Endothelial cell (in vitro differentiated cells): Measurements from ENCODE around the gene PNPLA1. TPM values are rescaled to one million over a fixed set of nuclear protein-coding genes. Genes with fewer than 3 reads are reported as not detected.

Experiments used
- DNase-seq: peaks from one replicate; pipeline ENCODE4 v3.0.0; 2021; ENCODE audit warnings: low spot score
- H3K27ac Mint-ChIP-seq: one replicate; pipeline ENCODE4 v1.8.0; 2021; ENCODE audit warnings: mixed read lengths, inconsistent platforms; ENCODE audit not compliant: unreplicated experiment
- H3K27me3 Mint-ChIP-seq: one replicate; pipeline ENCODE4 v1.8.0; 2021; ENCODE audit warnings: mild to moderate bottlenecking, moderate library complexity, mixed read lengths, inconsistent platforms; ENCODE audit not compliant: unreplicated experiment
- H3K36me3 Mint-ChIP-seq: one replicate; pipeline ENCODE4 v1.8.0; 2021; ENCODE audit warnings: mild to moderate bottlenecking, low read depth, mixed read lengths, inconsistent platforms; ENCODE audit not compliant: unreplicated experiment
- H3K4me1 Mint-ChIP-seq: one replicate; pipeline ENCODE4 v1.8.0; 2021; ENCODE audit warnings: mild to moderate bottlenecking, mixed read lengths, inconsistent platforms; ENCODE audit not compliant: unreplicated experiment
- H3K4me3 Mint-ChIP-seq: one replicate; pipeline ENCODE4 v1.8.0; 2021; ENCODE audit warnings: mild to moderate bottlenecking, mixed read lengths, inconsistent platforms; ENCODE audit not compliant: unreplicated experiment
- H3K9me3 Mint-ChIP-seq: one replicate; pipeline ENCODE4 v1.8.0; 2021; ENCODE audit warnings: mixed read lengths, inconsistent platforms; ENCODE audit not compliant: unreplicated experiment
- CTCF ChIP-seq: fragments of 200-600 bp; sonication (generic); IDR thresholded peaks from one replicate; pipeline ENCODE4 v1.5.0; 2021; ENCODE audit warnings: antibody characterized with exemption; ENCODE audit not compliant: unreplicated experiment
- total RNA-seq: library from RNA; stranded (reverse); fragmentation: NEBNext Ultra II Directional; extraction: Animal tissue kit (Norgen Biotek cat#: 25700); gene quantifications from one replicate; pipeline ENCODE4 v1.2.1, GENCODE V29; 2021; ENCODE audit not compliant: unreplicated experiment

PNPLA1 gene
- total RNA-seq, 1 donor from 2014 or later: not detected

DNA sequence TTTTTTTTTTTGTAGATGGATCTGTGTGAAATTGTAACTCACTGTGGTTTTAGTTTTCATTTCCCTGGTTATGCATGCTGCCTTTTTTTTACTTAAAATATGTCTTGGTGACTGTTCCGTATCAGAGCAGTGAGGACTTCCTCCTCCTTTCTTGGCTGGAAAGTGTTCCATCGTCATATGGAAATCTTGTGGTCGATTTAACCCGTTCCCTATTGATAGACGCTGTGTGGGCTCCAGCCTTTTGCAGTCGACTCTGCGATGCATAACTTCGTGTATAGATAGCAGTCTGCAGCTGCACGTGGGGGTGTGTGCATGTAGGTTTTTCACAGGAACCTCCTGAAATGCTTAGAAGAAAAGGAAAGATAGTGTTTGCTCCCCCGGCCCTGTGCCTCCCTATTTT is 28.1 kb upstream of the PNPLA1 start:
- H3K27ac Mint-ChIP-seq: no peak overlapping the region
- H3K36me3 Mint-ChIP-seq: no peaks in the 10 kb centered on the region
- H3K4me3 Mint-ChIP-seq: no peak overlapping the region
- TF ChIP-seq CTCF: no peak
- H3K4me1 Mint-ChIP-seq: peaks cover 17% of the 10 kb centered on the region
- no peaks in the 10 kb centered on the region for H3K9me3 Mint-ChIP-seq
- peaks cover 7% of the 10 kb centered on the region for H3K27me3 Mint-ChIP-seq
- DNase-seq: no peak

GRCh38 chr6:36242161-36242560 is 27.7 kb upstream of the PNPLA1 start:
- DNase-seq: no peak
- H3K27me3 Mint-ChIP-seq: peaks cover 8% of the 10 kb centered on the region
- peaks cover 18% of the 10 kb centered on the region for H3K4me1 Mint-ChIP-seq
- no peaks in the 10 kb centered on the region for H3K9me3 Mint-ChIP-seq
- no peak for TF ChIP-seq CTCF
- no peak overlapping the region for H3K4me3 Mint-ChIP-seq
- no peak overlapping the region for H3K27ac Mint-ChIP-seq
- no peaks in the 10 kb centered on the region for H3K36me3 Mint-ChIP-seq

DNA sequence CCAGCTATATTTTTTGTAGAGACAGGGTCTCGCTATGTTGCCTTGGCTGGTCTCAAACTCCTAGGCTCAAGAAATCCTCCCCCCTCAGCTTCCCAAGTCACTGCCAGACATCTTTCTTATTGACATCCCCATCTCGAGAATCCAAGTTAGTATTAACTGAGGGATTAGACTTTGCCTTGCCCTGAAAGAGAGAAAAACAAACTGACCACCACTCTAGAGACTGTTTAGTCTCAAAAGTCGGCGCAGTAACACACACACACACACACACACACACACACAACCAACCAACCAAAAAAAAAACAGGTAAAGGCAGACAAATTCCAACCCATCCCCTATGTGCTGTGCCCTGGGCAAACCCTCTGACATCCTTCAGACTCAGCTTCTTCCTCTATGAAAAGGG is 27.2 kb upstream of the PNPLA1 start:
- DNase-seq: no peak
- Mint-ChIP-seq H3K27me3 (peaks cover 10% of the 10 kb centered on the region), H3K9me3 (no peaks in the 10 kb centered on the region), H3K4me3 (no peak overlapping the region), H3K36me3 (no peaks in the 10 kb centered on the region), H3K27ac (no peak overlapping the region), H3K4me1 (peaks cover 18% of the 10 kb centered on the region)
- no peak for TF ChIP-seq CTCF

DNA sequence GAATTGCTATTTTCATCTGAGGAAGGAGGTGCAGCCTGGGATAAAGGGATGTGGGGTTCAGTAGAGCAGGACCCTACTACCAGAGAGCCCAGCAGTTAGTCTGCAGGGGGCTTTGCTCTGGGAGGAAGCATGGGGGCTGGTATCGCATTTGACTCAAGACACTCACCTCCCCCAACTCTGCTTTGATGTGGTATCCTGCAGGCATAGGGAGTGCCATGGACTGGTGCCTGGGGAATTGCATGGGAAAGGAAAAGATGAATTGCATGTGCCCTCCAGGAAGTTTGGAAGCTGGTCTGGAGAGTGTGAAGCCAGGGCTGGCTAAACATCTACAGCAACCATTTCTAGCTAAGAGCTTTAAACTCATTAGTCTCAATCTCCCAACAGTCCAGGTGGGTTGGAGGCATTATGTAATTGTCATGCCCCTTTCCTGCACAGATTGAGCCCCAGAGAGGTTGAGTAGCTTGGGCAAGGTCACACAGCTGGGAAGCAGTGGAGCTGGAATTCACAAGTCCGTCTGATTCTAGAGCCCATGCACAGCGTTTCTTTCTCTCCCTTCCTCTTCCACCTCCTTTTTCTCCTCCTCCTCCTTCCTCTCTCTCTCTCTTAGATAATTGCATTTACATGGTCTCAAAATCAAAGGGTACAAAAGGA is 26.2 kb upstream of the PNPLA1 start:
- H3K36me3 Mint-ChIP-seq: no peaks in the 10 kb centered on the region
- peaks cover 18% of the 10 kb centered on the region for H3K4me1 Mint-ChIP-seq
- no peaks in the 10 kb centered on the region for H3K9me3 Mint-ChIP-seq
- DNase-seq: no peak
- no peak for TF ChIP-seq CTCF
- H3K27me3 Mint-ChIP-seq: peaks cover 10% of the 10 kb centered on the region
- H3K27ac Mint-ChIP-seq: no peak overlapping the region
- H3K4me3 Mint-ChIP-seq: no peak overlapping the region

GRCh38 chr6:36244641-36245280 is 25.1 kb upstream of the PNPLA1 start:
- H3K27ac Mint-ChIP-seq: peak overlapping the region; percentile 90
- H3K36me3 Mint-ChIP-seq: no peaks in the 10 kb centered on the region
- peaks cover 10% of the 10 kb centered on the region for H3K27me3 Mint-ChIP-seq
- no peak overlapping the region for H3K4me3 Mint-ChIP-seq
- no peaks in the 10 kb centered on the region for H3K9me3 Mint-ChIP-seq
- DNase-seq: peak; percentile 30
- TF ChIP-seq CTCF: no peak
- H3K4me1 Mint-ChIP-seq: peaks cover 18% of the 10 kb centered on the region
